HT-29 (cell line): ENCODE results near the gene ATOX1. TPM values are rescaled to one million over a fixed set of nuclear protein-coding genes. Genes with fewer than 3 reads are reported as not detected.

Experiments
- DNase-seq: peaks from one replicate; pipeline ENCODE4 v3.0.0-alpha.2; 2015; ENCODE audit warnings: low spot score
- total RNA-seq: library from RNA; depleted of rRNA; stranded (reverse); fragments of >200 nt; shearing (Covaris generic); gene quantifications from 2 replicates; pipeline ENCODE4 v1.2.3, GENCODE V29; 2014

The ATOX1 gene
- total RNA-seq, 1 experiment from 2014 or later = 43.6 TPM

DNA sequence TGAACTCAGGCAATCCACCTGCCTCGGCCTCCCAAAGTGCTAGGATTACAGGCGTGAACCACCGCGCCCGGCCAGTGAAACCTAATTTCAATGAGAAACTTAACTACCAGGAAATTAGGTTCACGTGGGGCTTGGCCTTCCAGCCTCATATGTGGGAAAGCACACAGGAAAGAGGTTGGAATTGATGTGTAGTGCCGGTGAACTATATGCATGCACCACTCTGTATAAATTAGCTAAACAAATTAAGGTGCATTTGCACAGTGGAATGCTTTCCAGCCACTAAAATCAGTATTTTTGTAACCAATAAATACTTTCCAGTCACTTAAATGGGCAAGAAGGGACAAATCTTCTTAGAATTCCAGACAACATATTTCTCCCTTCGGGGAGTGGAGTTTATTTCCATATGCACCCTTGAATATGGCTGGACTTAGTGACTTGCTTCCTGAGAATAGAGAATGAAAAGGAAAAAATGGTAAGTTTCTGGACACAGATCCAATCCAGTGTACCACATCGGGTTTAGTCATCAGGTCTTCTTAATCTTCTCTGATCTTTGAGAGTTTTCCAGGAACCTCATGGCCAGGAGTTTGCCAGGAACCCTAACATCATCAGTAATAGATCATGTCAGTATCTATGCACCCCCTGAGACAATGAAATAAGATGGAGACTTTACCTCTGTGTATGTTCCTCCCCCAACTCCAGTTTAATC, 24.9 kb downstream of the ATOX1 start:
- DNase-seq = no peak

GRCh38 chr5:151730381-151730780, 28.1 kb downstream of the ATOX1 start:
- DNase-seq = no peak

- peak; percentile 21 for DNase-seq
These were observed 28.8 kb downstream of the ATOX1 start for GRCh38 chr5:151729597-151729996.

DNA sequence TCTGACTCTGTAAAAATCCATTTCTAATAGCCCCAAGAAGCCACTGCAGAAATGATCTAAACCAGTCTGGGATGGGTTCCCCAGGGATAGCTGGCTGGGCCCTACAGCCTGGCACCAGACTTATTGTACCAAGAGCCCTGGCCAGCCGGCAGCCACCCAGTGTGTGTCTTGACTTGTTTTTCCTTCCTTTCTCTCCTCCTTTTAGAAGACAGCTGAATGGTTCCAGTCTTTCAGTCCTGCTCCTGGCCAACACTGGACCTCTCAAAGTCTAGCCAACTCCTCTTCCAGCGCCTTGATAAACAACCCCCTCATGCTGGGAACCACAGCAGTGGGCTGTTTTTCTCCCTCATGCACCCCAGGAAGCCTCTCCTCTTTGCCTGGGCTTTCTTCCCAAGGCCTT, 34.1 kb downstream of the ATOX1 start:
- no peak for DNase-seq

- no peak for DNase-seq
These were observed 35.9 kb downstream of the ATOX1 start for GRCh38 chr5:151722546-151722945.

DNA sequence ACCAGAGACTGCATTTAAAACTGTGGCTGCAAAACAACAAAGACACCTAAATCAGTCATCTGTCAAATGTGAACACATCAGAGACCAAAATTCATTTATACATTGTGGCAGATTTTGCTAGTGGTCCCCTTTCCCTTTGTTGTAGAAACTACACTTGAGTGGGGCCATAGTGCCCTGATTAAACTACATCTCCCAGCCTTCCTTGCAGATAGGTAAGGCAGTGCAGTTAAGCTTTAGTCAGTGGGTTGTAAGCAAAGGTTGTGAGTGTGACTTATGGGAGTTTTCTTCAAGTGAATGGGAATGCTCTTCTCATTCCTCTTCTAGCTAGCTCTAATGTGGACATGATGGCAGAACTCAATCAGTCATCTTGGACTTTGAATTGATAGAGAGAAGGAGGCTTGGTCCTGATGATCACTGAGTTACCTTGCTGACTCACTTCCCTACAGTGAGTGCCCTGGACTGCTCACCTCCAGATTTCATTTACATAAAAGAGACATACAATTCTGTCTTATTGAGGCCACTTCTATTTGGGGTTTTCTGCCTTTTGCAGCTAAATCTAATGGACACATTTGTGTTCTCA, 36.5 kb downstream of the ATOX1 start:
- no peak for DNase-seq

- DNase-seq = no peak
These were observed 37.3 kb downstream of the ATOX1 start for GRCh38 chr5:151721087-151721646.

GRCh38 chr5:151720215-151720614, 38.2 kb downstream of the ATOX1 start:
- DNase-seq = no peak

GRCh38 chr5:151719228-151720000, 39.0 kb downstream of the ATOX1 start:
- peak; percentile 19 for DNase-seq

DNA sequence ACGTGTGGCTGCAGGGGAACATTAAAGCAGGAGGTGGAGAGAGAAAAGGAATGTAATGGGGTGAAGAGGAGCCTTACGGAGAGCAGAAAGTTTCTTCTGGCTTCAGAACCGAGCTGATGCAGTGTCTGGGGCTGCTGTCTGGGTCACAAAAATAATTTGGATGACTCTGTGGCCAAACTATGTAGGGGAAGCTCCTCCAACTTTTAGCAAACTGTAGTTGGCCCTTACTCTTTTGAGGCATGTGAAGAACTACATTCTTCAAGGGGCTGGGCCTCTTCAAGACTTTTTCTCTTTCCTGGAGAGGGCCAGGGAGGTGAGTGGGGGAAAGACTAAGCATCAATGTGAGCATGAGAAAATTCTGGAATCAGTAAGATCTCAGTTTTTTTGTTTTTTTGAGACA, 39.8 kb downstream of the ATOX1 start:
- DNase-seq = no peak

- DNase-seq = no peak
These were observed 40.3 kb downstream of the ATOX1 start for GRCh38 chr5:151718153-151718552.

DNA sequence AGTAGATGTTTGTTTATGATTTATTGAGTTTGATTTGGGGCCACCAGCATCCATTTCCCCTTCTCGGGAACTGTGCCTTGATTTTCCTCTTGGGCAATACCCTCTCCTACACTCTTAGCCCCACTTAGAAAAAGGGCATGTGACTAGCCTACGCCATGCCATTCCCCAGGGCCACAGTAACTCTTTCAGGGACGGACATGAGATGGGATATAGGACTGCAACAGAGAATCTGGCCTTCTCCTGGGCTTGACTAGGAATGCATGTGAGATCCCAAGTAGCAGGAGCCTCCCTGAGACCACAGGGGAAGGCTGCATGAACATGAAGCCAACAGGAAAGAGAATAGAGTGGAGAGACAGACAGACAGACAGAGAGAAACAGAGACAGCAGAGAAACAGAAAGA, 41.0 kb downstream of the ATOX1 start:
- no peak for DNase-seq

DNA sequence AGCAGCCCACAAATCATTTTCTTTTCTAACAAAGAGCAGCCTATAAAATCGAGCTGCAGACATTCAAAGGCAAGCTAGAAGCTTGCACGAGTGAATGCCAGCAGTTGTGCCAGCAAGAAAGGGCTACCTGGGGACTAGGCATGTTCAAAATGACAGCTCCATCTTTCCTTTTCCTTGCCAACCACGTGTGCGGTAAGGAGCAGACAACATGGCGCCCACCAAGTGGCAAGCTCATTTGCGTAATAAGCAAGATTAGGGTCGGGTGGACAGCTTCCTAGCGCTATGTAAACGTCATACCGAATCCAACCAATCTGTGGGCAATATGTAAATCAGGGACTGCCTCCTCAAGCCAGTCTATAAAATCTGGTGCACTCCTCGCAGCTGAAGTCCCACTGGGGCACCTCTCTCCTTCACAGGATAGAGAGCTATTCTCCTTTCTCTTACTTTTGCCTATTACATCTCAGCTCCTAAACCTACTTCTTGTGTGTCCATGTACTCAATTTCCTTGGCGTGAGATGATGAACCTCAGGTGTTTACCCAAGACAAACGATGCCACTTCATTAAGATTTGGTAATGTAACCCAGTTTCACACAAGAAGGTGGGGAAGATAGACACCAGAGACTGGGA, 49.2 kb downstream of the ATOX1 start:
- no peak for DNase-seq

DNA sequence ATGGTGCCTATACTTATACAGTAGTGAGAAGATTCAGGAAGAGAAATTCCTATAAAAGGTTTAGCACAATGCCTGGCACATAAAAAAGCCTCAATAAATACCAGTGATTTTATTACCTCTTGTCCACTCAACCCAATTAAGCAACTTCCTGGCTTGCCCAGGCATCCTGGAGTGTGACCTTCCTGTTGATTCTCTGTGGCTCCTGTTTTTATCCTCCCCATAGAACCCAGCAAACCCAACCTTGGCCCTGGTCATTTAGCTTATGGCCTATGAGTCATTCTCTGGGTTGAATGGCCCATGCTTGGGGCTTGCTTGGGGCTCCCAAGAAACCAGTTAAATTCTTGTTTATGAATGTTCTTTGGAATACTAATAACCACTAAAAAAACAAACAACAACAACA, 50.3 kb downstream of the ATOX1 start:
- no peak for DNase-seq

- DNase-seq = no peak
These were observed 50.9 kb downstream of the ATOX1 start for GRCh38 chr5:151707567-151707966.

GRCh38 chr5:151706906-151707305, 51.5 kb downstream of the ATOX1 start:
- no peak for DNase-seq

DNA sequence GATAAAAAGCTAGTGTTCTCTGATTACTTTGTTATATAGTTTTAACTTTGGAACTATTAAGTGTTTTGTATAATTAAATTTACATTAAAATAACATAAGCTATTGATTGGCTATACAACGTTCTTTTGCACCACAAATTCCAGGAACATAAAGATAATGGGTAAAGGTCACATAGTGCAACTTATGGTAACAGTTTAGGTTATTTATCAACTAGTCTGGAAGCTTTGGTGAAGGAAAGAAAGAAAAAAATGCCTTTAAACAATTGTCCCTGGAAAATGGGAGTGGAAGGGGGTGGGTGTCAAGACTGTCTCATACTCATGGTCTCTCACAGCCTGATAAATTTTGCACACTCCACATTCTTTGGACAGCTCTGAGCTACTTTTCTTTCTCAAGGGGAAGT, 54.7 kb downstream of the ATOX1 start:
- DNase-seq = no peak

DNA sequence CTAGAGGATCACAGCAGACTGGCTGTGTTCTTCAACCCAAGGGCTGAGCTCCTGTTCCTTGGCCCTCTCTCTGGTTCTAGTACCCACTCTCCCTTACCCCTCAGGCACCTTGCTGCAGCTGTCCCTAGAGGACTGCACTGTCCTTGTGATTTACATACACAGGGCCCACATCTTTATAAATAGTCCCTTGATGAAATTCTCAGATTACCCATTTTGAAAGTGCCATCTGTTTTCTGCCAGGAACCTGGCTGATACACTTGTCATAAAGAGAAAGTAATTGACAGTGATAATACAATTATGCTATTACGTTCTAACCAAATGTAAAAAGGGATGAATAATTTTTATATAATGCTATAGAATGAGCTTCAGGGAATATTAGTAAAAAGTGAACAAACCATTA, 55.2 kb downstream of the ATOX1 start:
- DNase-seq = no peak

GRCh38 chr5:151700820-151701219, 57.6 kb downstream of the ATOX1 start:
- DNase-seq = no peak

GRCh38 chr5:151700296-151700695, 58.1 kb downstream of the ATOX1 start:
- no peak for DNase-seq

- DNase-seq = no peak
These were observed 59.1 kb downstream of the ATOX1 start for GRCh38 chr5:151699071-151699901.
